Forelimb muscle (tissue), 1 donor: ENCODE data around the gene NAP1L1. TPM values are rescaled to one million over a fixed set of nuclear protein-coding genes. Genes with fewer than 3 reads are reported as not detected.

Experiments used
- DNase-seq: peaks from one replicate; pipeline ENCODE4 v3.0.0-alpha.2; 2013; ENCODE audit warnings: low read depth
- polyA plus RNA-seq: library from polyadenylated mRNA; unstranded; fragments of 120-200 nt; gene quantifications from one replicate; pipeline ENCODE4 v1.2.1, GENCODE V29; 2013; ENCODE audit not compliant: insufficient read length

NAP1L1 gene
- polyA plus RNA-seq, 1 donor = 438 TPM

DNA sequence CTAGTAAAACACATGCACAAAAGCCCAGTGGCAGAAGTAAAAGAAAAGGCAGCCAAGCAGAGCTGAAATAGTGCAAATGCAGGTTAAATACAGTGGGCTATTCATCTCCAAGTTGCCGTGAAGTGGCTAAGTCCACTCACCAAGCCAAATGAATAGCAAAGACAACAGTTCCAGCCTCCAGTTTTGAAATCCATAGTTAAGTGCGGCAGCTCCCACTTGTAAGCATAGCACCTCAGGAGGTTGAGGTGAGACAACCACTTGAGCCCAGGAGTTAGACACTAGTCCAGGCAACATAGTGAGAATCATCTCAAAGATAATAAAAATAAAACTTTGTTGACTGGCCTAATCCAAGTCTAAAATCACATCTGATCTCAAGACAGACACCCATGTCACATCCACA, 43.1 kb downstream of the NAP1L1 start:
- DNase-seq = no peak

DNA sequence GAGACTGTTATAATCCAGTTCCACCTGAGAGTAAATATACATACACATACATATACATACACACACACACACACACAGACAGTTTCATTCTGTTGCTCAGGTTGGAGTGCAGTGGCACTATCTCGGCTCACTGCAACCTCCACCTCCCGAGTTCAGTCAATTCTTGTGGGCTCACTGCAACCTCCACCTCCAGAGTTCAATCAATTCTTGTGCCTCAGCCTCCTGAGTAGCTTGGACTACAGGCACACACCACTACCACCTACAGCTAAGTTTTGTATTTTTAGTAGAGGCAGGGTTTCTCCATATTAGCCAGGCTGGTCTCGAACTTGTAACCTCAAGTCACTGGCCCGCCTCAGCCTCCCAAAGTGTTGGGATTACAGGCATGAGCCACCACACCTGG, 44.0 kb downstream of the NAP1L1 start:
- DNase-seq = no peak

DNA sequence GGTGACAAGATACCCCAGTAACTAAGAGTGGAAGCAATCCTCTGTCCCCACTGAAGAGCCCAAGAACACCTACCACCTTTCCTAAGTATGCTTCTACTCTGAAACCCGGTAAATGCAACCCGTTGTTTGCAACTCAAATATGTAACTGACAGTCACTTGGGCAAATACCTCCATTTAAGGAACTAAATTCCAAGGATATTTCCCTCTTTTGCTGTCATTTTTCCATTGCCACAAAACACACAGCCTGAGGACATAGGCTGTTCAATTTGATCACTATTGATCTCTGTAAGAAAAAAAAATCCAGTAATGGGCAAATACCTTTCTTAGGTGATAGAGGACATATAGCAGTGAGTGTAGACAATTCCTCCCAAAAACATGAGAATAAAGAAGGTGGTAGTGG, 46.3 kb downstream of the NAP1L1 start:
- DNase-seq = no peak

DNA sequence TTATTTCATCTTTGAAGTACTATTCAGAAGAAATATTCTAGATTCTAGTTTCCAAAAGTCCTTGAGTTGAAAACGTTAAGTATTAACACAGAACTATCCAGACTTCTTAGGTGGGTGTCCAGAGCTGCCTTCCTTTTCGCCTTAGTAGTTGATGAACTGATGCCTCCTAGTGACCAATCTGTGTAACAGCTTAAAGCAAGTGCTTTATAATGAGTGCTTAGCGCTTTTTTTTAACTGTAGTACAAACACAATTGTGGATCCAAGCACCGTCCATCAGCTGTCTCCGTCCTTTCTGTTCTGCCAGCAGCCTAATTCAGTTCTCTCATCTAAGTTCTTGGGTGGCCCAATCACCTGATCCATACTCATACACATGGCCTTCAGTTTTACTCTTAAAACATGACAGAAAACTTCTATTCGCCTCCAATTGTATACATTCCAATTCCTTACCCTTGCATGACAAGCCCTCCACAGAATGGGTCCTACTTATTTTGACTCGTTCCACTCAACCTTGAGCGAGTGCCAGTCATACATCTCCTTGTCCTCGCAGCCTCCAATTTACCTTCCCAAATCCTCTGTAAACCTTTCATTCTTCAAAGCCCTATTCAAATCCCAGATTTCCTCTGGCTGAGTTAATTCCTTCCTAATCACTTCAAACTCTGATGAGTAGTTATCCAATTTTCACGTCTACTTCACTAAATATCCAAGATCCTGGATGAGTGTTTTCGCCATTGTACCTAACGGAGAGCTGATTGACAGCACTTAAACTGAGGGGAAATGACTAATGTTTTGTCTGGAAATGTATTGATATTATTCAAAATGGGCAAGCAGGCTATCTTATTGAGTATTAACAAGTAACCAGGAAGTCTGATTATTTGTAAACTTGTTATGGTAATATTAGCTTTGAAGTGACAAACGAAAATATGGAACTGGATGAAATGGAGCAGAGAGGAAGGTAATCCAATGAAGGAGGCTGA, 47.1 kb downstream of the NAP1L1 start:
- no peak for DNase-seq

- DNase-seq = no peak
Observed at GRCh38 chr12:76035045-76035444, 49.4 kb downstream of the NAP1L1 start.

DNA sequence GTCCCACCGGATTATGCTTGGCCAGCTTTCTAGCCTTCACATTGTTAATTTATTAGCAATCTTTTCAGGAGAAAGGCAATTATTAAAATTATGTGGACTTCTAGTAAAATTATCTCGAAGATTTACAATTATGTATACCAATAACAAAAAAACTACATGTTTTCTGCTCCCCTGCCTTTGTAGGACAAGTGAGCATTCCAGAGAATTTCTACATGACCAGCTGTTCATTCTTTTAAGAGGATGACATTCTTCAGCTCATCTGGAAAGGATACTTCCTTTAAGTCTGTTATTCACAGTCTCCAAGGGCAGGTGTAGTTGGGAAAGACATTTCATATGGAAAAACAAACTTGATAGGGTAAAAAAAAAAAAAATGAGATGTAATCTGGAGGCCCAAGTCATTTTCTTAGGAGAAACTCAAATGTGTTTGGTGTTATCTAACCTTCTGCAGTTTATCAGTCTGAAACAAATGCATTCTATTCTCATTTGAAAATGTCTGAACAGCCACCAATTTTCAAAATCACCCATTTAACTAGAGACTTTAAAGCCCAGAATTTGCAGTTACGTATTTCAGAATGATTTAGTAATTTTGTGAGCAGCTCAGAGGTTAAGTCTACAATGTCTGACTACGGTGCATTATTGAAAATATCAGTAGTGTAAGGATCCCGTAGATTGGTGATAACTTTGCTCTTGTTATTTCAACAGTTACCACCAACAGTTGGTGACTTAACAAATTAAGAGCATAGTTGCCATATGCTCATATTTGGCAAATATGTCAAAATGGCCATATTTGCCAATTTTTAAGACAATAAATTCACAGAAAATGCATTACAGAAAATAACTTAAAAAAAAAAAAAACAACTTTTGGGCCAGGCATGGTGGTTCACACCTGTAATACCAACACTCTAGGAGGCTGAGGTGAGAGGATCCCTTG, 51.1 kb downstream of the NAP1L1 start:
- DNase-seq = no peak

DNA sequence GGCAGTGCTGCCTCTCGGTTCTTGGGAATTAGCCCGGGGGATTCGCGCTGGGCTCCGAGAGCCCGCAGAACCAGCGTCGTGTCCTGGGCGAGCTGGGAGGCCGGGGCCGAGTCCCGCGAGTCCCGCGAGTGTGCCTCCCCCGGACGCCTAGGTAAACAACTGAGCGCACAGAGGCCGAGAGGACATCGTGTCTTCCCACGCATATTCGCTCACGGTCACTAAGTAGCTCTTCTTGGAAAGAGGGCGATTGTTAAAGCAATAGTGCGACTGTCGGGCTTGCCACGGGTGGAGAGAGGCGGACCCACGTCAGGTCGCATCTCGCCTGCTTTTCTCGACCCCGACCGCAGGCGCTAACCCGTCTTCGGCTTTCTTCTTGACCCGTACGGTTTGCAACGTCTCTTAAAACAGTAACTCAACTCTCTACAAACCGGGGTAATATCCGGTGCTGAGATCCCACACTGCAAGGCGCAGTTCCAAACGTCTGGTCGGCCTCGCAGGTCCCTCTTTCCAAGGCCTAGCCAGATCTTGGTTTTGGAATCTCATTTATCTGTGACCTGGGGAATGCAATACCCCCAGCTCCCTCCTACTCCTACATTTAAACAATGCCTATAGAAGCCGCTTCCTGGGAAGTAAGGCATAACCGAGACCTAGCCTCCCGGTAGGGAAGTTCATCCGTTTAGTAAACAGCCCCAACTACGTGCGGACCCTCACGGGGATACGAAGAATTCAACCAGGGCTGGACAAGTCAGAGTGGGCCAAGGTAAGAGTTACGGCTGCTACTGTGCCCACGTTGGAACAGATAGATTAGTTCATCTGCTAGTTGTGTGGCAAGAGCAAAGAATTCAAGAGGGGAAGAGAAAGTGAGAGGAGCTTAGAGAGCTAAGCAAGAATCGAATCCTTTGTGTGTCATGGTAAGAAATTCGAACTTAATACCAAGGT, 52.2 kb downstream of the NAP1L1 start:
- DNase-seq = no peak

DNA sequence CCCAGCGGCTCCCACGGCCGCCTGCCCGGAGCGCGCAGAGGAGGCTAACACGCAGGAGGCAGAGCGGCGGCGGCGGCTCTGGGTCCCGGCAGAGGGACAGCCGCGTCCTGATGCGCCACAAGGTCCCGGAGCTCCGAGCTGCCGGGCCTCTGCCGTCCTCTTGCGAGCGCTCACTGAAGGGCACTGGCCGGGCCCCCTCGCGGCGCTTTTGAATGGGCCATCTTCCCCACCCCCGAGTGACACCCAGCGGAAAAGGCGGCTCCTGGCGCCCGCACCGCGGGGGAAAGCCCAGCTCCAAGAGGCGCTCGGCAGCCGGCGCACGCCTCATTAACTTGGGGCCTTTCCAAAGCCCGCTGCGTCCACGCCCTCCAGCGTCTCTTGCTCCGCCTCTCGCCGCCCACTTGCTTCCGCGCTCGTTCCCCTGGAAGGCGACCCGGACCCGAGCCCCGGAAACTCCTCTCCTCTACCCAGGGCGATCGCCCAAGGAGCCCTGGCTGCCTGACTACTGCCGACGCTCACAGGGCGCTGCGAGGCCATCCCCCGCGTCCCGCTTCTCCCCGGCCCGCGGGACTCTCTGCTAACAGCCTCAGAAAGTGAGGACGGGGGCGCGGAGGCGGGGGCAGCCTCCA, 53.0 kb downstream of the NAP1L1 start, which contains the start of gene PHLDA1:
PHLDA1 (minus strand) TSS at position 363 of the 629 bp plus-strand sequence.
- DNase-seq = peak; percentile 73

DNA sequence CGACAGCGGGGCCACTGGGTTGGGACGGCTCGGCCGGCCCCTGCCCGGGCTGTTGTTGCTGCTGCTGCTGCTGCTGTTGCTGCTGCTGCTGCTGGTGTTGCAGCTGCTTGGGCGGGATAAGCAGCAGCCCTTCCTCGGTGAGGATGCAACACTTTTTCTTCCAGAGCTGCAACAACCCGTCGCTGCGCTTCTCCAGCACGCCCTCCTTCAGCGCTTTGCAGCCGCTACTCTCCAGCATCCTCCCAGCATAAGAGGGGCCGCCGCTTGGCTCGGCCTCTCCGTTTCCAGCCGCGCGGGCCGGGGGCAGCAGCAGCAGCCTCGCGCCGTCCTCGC, 53.4 kb downstream of the NAP1L1 start:
- DNase-seq = no peak

- DNase-seq = no peak
Observed at GRCh38 chr12:76030341-76031080, 54.0 kb downstream of the NAP1L1 start.

- DNase-seq = no peak
Observed at GRCh38 chr12:76029982-76030340, 54.5 kb downstream of the NAP1L1 start.

- DNase-seq = no peak
Observed at GRCh38 chr12:76028571-76029277, 55.8 kb downstream of the NAP1L1 start.

- no peak for DNase-seq
Observed at GRCh38 chr12:76026643-76027063, 57.8 kb downstream of the NAP1L1 start.

- DNase-seq = no peak
Observed at GRCh38 chr12:76025601-76026575, 58.6 kb downstream of the NAP1L1 start.

DNA sequence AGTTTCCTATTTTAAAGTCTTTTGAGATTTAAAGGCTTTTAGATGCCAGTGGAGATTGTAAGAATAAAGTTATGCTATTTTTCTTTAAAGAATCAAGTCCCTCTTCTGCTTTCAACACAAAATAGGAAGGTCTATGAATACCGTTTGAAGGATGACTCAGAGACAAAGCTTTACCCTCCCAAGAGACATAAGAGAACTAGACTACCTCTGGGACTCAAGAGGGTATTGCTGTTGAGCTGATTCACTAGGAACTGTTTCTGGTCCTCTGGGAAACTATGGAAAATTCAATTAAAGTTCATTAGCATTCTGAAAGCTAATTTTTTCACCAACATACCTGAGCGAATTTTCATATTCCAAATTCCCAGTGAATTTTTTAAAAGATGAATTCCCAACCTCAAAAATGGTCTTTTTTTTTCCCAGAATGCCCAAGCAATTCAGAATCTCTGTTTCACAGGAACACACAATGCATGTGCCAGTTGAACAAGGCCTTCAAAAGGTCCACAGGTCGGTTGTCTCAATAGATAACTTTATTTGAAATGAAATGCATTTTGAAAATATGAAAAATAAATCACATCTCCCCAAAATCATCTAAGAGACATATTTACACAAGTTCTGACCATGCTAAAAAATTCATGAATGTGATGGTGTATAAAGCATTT, 59.4 kb downstream of the NAP1L1 start:
- no peak for DNase-seq

DNA sequence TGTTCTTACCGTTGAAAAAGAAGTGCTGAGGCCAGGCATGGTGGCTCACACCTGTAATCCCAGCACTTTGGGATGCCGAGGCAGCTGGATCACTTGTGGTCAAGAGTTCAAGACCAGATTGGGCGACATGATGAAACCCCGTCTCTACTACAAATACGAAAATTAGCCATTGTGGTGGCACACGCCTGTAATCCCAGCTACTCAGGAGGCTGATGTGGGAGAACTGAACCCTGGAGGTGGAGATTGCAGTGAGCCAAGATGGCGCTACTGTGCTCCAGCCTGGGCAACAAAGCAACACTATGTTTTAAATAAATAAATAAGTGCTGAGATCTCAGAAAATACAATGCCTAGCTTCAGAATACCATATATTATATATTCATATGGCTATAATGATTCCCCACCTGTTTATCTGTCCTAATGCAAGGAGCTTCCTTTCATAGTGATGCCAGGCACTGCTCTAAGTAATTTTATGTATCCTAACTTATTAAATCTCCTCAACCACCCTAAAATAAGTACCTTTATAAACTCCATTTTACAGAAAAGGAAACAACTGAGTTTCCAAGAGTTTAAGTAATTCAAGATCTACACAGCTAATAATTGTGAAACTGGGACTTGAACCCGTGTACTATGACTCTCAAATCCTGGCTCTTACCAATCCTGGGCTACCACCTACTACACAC, 60.2 kb downstream of the NAP1L1 start:
- no peak for DNase-seq

- DNase-seq = no peak
Observed at GRCh38 chr12:76023069-76023690, 61.3 kb downstream of the NAP1L1 start.
